ENCODE results near the gene GRP. TPM values are rescaled to one million over a fixed set of nuclear protein-coding genes. Genes with fewer than 3 reads are reported as not detected.

Gene GRP
- total and polyA plus RNA-seq, 8 donors, result 0.60 to 3.2 (median 1.5) TPM; not detected in 4

GRCh38 chr18:59233017-59233410 is 13.1 kb downstream of the GRP start:
- Histone ChIP-seq H3K4me1 (no peaks in the 10 kb centered on the region), H3K4me3 (no peak overlapping the region), H3K9me3 (no peaks in the 10 kb centered on the region), H3K36me3 (no peaks in the 10 kb centered on the region), H3K27ac (no peak overlapping the region), H3K27me3 (peaks cover 0 to 17% (median 6%) of the 10 kb centered on the region in 3 donors)
- intact Hi-C loops (cut with DNase I; ENCODE audit: low total_unique reads), result no loop called here
- WGBS, 5 donors, result 82 to 86% (median 85%) methylated on average over 6 of the region's 6 CpGs
- TF ChIP-seq, protein P1, sequence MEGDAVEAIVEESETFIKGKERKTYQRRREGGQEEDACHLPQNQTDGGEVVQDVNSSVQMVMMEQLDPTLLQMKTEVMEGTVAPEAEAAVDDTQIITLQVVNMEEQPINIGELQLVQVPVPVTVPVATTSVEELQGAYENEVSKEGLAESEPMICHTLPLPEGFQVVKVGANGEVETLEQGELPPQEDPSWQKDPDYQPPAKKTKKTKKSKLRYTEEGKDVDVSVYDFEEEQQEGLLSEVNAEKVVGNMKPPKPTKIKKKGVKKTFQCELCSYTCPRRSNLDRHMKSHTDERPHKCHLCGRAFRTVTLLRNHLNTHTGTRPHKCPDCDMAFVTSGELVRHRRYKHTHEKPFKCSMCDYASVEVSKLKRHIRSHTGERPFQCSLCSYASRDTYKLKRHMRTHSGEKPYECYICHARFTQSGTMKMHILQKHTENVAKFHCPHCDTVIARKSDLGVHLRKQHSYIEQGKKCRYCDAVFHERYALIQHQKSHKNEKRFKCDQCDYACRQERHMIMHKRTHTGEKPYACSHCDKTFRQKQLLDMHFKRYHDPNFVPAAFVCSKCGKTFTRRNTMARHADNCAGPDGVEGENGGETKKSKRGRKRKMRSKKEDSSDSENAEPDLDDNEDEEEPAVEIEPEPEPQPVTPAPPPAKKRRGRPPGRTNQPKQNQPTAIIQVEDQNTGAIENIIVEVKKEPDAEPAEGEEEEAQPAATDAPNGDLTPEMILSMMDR (IDR thresholded peaks at IDR 0.05), result no peak
- TF ChIP-seq EP300 (IDR thresholded peaks at IDR 0.05) (no peak), POLR2A (IDR thresholded peaks at IDR 0.05) (no peak), POLR2AphosphoS5 (IDR thresholded peaks at IDR 0.05) (no peak)
- DNase-seq, result no peak

DNA sequence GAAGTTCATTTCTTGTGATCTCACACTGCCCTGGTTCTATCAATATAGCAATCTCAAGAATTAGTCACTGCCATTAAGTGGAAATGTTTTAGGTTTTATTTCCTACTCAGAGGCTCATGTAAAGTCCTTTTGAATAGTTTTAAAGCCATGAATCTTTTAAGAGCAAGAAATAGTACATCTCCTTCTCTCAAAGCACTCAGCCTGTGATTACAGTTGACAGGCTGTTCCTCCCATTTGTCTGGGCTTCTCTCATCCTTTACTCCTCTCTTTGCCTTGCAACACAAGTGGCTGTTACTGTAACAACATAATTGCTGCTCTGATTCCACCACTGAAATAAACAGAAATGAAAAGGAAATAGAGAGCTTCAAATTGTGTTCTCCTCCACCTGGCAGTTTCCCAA is 18.4 kb downstream of the GRP start:
- intact Hi-C loops (cut with DNase I; ENCODE audit: low total_unique reads), result no loop called here

GRCh38 chr18:59239642-59240041 is 19.7 kb downstream of the GRP start:
- WGBS, 5 donors, result 58 to 72% (median 64%) methylated on average over 4 of the region's 4 CpGs
- intact Hi-C loops (cut with DNase I; ENCODE audit: low total_unique reads), result no loop called here
- H3K27me3 ChIP-seq, result peaks cover 0 to 5% (median 0%) of the 10 kb centered on the region in 3 donors
- H3K9me3 ChIP-seq, result no peaks in the 10 kb centered on the region
- H3K4me3 ChIP-seq, result no peak overlapping the region
- H3K4me1 ChIP-seq, result no peaks in the 10 kb centered on the region
- DNase-seq, result no peak
- H3K27ac ChIP-seq, result no peak overlapping the region
- no peaks in the 10 kb centered on the region for H3K36me3 ChIP-seq
- TF ChIP-seq POLR2AphosphoS5 (IDR thresholded peaks at IDR 0.05) (no peak), EP300 (IDR thresholded peaks at IDR 0.05) (no peak), POLR2A (IDR thresholded peaks at IDR 0.05) (no peak)
- TF ChIP-seq, protein P1 (IDR thresholded peaks at IDR 0.05), result no peak

More for the DNA sequence above, 18.4 kb downstream of the GRP start:
- TF ChIP-seq EP300 (IDR thresholded peaks at IDR 0.05) (no peak), POLR2AphosphoS5 (IDR thresholded peaks at IDR 0.05) (no peak), POLR2A (IDR thresholded peaks at IDR 0.05) (no peak)
- TF ChIP-seq, protein P1 (IDR thresholded peaks at IDR 0.05), result no peak
- H3K27ac ChIP-seq, result no peak overlapping the region
- no peaks in the 10 kb centered on the region for H3K4me1 ChIP-seq
- no peak overlapping the region for H3K4me3 ChIP-seq
- H3K36me3 ChIP-seq, result no peaks in the 10 kb centered on the region
- no peaks in the 10 kb centered on the region for H3K27me3 ChIP-seq
- H3K9me3 ChIP-seq, result no peaks in the 10 kb centered on the region
- DNase-seq, result no peak

GRCh38 chr18:59242906-59243305 is 22.9 kb downstream of the GRP start:
- intact Hi-C loops (cut with DNase I; ENCODE audit: low total_unique reads), result no loop called here
- no peaks in the 10 kb centered on the region for H3K36me3 ChIP-seq
- H3K9me3 ChIP-seq, result no peaks in the 10 kb centered on the region
- no peak for TF ChIP-seq POLR2A (IDR thresholded peaks at IDR 0.05)
- 86 to 96% (median 95%) methylated on average over 2 of the region's 2 CpGs for WGBS, 5 donors
- DNase-seq, result no peak
- no peak overlapping the region for H3K27ac ChIP-seq
- peaks cover 0 to 27% (median 12%) of the 10 kb centered on the region in 3 donors for H3K27me3 ChIP-seq
- no peak overlapping the region for H3K4me3 ChIP-seq
- H3K4me1 ChIP-seq, result no peaks in the 10 kb centered on the region

DNA sequence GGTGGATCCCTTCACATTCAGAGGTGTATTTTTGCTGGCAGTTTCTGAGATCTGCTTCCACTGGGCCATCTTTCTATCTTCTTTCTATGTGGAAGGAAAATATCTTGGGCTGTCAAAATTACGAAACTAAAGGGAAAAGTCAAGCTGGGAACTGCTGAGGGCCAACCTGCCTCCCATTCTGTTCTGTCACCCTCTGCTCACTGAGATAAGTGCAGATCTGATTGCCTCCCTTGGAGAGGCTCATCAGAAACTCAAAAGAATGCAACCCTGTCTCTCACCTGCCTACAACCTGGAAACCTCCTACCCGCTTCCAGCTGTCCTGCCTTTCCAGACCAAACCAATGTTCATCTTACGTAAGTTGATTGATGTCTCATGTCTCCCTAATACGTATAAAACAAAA is 26.8 kb downstream of the GRP start:
- intact Hi-C loops (cut with DNase I; ENCODE audit: low total_unique reads), result loop anchor here (5.0 kb wide), 1 partner anchor 156 kb away; no protein-coding TSS in a partner anchor
- H3K27ac ChIP-seq, result no peak overlapping the region

More for the DNA sequence above, 26.8 kb downstream of the GRP start:
- TF ChIP-seq EP300 (IDR thresholded peaks at IDR 0.05) (no peak), POLR2AphosphoS5 (IDR thresholded peaks at IDR 0.05) (no peak), POLR2A (IDR thresholded peaks at IDR 0.05) (no peak)
- TF ChIP-seq, protein P1 (IDR thresholded peaks at IDR 0.05), result no peak
- no peaks in the 10 kb centered on the region for H3K9me3 ChIP-seq
- no peaks in the 10 kb centered on the region for H3K4me1 ChIP-seq
- no peak for DNase-seq
- no peaks in the 10 kb centered on the region for H3K36me3 ChIP-seq
- no peak overlapping the region for H3K4me3 ChIP-seq
- peaks cover 0 to 31% (median 12%) of the 10 kb centered on the region in 3 donors for H3K27me3 ChIP-seq
- WGBS, 5 donors, result 40 to 49% (median 45%) methylated on average over 4 of the region's 4 CpGs

All from stomach (tissue), 9 donors.